IPS-20b (cell line): ENCODE measurements around the gene SLC6A14.

Experiments
- H3K27ac ChIP-seq: one replicate; pipeline ENCODE4 v1.5.1; 2013; ENCODE audit warnings: low read length
- H3K27me3 ChIP-seq: 2 replicates; pipeline ENCODE4 v1.6.1; 2013; ENCODE audit warnings: mild to moderate bottlenecking, low read length, inconsistent platforms; ENCODE audit not compliant: insufficient read depth
- H3K36me3 ChIP-seq: 2 replicates; pipeline ENCODE4 v1.6.1; 2013; ENCODE audit warnings: low read depth, mild to moderate bottlenecking, inconsistent platforms, low read length, moderate library complexity; ENCODE audit not compliant: insufficient read depth
- H3K4me1 ChIP-seq: 2 replicates; pipeline ENCODE4 v1.6.1; 2013; ENCODE audit warnings: mild to moderate bottlenecking, control low read depth, inconsistent platforms, low read length, moderate library complexity; ENCODE audit not compliant: insufficient read depth
- H3K4me3 ChIP-seq: 2 replicates; pipeline ENCODE4 v1.5.1; 2013; ENCODE audit warnings: mild to moderate bottlenecking, low read length, inconsistent platforms
- H3K9ac ChIP-seq: 2 replicates; pipeline ENCODE4 v1.6.1; 2013; ENCODE audit warnings: low read depth, mild to moderate bottlenecking, inconsistent platforms, low read length, moderate library complexity
- H3K9me3 ChIP-seq: 2 replicates; pipeline ENCODE4 v1.6.1; 2013; ENCODE audit warnings: mild to moderate bottlenecking, low read depth, low read length, inconsistent platforms; ENCODE audit not compliant: insufficient read depth

Gene SLC6A14

DNA sequence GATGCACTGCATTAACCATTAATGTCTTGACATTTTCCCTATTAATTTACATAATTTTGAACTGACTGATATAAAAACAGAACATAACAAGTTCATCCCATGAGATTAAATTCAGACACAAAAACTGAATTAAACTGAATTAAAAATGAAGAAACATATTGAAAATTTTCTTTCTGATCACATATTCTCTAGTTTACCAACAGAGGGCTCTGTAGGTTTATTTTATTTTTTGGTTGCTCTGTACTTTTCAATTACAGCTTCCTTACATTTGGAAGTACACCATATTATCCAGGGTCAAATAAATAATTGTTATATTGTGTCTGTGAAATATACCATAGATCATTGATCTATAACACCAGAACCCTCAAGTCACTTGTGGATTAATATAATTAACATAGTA lies 53.7 kb downstream of the SLC6A14 start:
- H3K27ac ChIP-seq = no peak overlapping the region
- no peaks in the 10 kb centered on the region for H3K4me1 ChIP-seq
- H3K9me3 ChIP-seq = no peaks in the 10 kb centered on the region
- no peak overlapping the region for H3K9ac ChIP-seq
- no peak overlapping the region for H3K4me3 ChIP-seq
- no peaks in the 10 kb centered on the region for H3K27me3 ChIP-seq
- no peaks in the 10 kb centered on the region for H3K36me3 ChIP-seq

DNA sequence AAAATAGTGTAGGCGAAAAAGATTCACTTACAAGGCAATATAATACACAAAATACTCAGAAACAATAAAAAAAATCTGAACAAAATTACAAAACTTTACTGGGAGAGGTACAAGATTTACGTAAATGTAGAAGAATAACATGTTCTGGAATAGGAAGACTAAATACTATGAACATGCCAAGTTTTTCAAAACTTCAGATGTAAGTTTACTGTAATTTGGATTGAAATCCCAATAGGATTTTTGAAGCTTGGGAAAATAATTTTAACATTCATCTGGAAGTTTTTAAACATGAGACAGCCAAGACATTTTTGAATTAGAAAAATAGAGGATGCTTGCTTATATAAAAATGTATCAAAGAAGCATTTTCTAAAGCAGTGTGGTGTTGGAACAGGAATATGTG lies 56.9 kb downstream of the SLC6A14 start:
- H3K4me3 ChIP-seq = no peak overlapping the region
- H3K36me3 ChIP-seq = no peaks in the 10 kb centered on the region
- H3K9me3 ChIP-seq = no peaks in the 10 kb centered on the region
- H3K27ac ChIP-seq = no peak overlapping the region
- no peaks in the 10 kb centered on the region for H3K27me3 ChIP-seq
- H3K4me1 ChIP-seq = no peaks in the 10 kb centered on the region
- H3K9ac ChIP-seq = no peak overlapping the region

DNA sequence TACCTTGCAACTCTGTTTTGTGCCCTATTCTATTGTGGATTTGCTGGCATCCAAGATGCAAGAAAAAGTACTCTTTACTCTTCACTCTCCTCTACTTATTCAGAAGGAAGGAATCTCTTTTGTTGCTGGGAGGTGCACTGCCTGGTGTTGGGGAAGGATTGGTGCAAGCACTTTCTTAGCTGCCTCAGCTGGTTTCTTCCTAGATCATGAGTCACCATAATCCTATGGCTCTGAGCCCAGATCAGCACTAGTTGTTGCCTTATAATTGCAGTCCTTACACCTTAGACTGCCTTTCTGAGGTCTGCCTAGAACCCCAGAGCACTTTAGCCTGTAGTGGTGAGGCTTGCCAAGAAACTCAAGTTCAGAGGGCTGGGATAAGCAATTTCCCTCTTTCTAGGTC lies 63.4 kb downstream of the SLC6A14 start:
- H3K4me3 ChIP-seq = no peak overlapping the region
- no peak overlapping the region for H3K9ac ChIP-seq
- no peaks in the 10 kb centered on the region for H3K27me3 ChIP-seq
- H3K4me1 ChIP-seq = no peaks in the 10 kb centered on the region
- no peaks in the 10 kb centered on the region for H3K9me3 ChIP-seq
- no peaks in the 10 kb centered on the region for H3K36me3 ChIP-seq
- H3K27ac ChIP-seq = no peak overlapping the region
